ENCODE measurements around the gene SLC16A13. TPM values are rescaled to one million over a fixed set of nuclear protein-coding genes. Genes with fewer than 3 reads are reported as not detected.

Gene SLC16A13
- polyA plus RNA-seq, 3 donors = 0.89 to 2.4 (median 1.8) TPM

DNA sequence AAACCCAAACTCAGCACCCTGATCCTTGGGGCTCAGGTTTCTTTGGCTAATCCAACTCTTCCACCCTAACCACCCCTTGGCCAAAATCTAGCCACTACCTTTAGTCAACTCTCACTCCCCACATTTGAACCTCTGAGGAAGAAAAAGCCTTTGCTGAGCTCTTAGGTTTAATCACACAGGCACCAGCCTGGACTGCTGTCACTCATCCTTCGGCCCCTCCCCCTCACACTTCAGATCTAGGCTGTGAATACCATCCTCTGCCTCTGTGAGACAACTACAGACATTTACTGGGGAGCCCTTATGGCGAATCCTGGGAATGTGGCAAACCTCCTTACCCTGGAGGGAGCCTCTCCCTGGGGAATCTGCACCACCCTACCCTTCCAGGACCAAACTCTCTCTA, 28.7 kb upstream of the SLC16A13 start:
- 82 to 89% (median 84%) methylated on average over 2 of the region's 2 CpGs for WGBS, 3 donors
- no peak overlapping the region for H3K27ac ChIP-seq (ENCODE audit: low read depth, low read length)

DNA sequence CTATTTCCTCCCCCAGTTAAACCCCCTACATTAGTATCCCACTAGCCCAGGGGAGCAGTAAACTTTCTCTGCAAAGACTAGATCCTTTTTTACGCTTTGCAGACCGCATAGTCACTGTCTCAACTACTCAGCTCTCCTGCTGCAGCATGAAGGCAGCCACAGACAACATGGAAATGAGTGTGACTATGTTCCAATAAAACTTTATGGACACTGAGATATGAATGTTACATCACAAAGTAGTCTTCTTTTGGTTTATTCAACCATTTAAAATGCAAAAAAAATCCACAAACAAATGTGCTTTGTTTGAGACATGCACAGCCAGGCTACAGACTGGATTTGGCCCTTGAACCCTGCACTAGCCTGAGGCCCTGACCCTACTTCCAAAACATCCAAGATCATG, 25.3 kb upstream of the SLC16A13 start:
- H3K27ac ChIP-seq (ENCODE audit: low read depth, low read length) = no peak overlapping the region
- WGBS, 3 donors = 84 to 91% (median 87%) methylated on average over 2 of the region's 2 CpGs

DNA sequence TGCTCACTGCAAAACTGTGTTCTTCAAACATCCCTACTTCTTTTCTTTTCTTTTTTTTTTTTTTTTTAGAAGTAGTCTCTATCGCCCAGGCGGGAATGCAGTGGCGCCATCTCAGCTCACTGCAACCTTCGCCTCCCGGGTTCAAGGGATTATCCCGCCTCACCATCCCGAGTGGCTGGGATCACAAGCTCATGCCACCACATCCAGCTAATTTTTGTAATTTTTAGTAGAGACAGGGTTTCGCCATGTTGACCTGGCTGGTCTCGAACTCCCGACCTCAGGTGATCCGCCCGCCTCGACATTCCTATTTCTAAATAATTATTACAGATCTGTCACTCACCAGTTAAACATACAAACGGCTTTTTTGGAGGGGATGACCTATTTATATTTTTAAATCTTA, 24.4 kb upstream of the SLC16A13 start:
- WGBS, 3 donors = 32 to 48% (median 39%) methylated on average over 13 to 14 of the region's 14 CpGs
- no peak overlapping the region for H3K27ac ChIP-seq (ENCODE audit: low read depth, low read length)

GRCh38 chr17:7011942-7012254, 23.9 kb upstream of the SLC16A13 start:
- peak overlapping the region; percentile 99 for H3K27ac ChIP-seq (ENCODE audit: low read depth, low read length)
- WGBS, 3 donors = 0 to 1% (median 0%) methylated on average over 6 of the region's 6 CpGs

GRCh38 chr17:7014261-7014994, 21.4 kb upstream of the SLC16A13 start:
- WGBS, 3 donors = 0 to 1% (median 1%) methylated on average over 52 to 75 of the region's 75 CpGs
- H3K27ac ChIP-seq (ENCODE audit: low read depth, low read length) = peak overlapping the region; percentile 81

GRCh38 chr17:7014995-7015958, 20.5 kb upstream of the SLC16A13 start:
- H3K27ac ChIP-seq (ENCODE audit: low read depth, low read length) = peak overlapping the region; percentile 48
- 8 to 21% (median 8%) methylated on average over 50 to 56 of the region's 56 CpGs for WGBS, 3 donors

GRCh38 chr17:7016418-7016817, 19.4 kb upstream of the SLC16A13 start:
- WGBS, 3 donors = 87 to 91% (median 88%) methylated on average over 3 of the region's 3 CpGs
- H3K27ac ChIP-seq (ENCODE audit: low read depth, low read length) = no peak overlapping the region

DNA sequence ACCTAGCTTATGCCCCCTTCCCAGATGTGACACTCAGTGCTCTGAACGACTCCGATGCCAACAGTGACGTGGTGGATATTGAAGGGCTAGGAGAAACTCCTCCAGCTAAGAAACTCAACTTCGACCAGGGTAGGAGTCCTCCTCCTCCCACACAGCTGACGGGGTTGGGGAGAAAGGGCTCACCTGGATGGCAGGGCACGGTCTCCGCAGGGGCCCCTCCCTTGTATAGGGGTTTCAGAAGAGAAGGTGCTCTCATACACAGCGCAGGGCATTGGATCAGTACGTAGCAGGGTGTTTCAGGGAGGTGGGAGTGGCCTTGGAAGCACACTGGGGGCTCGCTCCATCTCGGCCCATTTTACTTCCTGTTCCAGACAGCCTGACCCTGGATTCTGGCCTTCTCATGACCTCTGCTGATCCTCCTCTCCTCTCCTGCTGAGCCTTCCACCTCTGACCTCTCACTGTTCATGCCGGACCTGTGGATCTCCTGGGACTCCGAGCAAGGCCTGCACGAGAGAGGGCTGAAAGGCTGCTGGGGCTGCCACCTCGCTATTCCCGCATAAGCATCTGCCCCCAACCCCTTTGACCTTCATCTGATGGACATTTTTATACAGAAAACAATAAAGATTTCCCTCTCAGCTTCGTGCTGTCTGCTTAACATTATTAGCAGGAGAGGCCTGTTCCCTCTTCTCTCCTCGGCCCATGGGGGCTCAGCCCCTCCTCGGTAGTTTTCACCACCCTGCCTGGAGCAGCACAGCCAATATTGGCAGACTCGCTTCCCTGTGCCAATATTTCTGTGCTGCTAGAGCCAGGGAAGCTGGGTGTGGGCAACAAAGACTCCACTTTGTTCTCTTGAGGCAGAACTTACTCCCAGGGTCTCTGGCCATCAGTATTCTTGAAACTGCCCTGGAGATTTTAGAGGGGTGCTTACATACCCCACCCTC, 18.7 kb upstream of the SLC16A13 start:
- 62 to 83% (median 79%) methylated on average over 20 of the region's 20 CpGs for WGBS, 3 donors

GRCh38 chr17:7017827-7018200, 18.0 kb upstream of the SLC16A13 start:
- peak overlapping the region; percentile 40 for H3K27ac ChIP-seq (ENCODE audit: low read depth, low read length)
- 34 to 80% (median 45%) methylated on average over 12 of the region's 12 CpGs for WGBS, 3 donors

More for the DNA sequence above, 18.7 kb upstream of the SLC16A13 start:
- H3K27ac ChIP-seq (ENCODE audit: low read depth, low read length) = no peak overlapping the region

GRCh38 chr17:7018331-7018964, 17.4 kb upstream of the SLC16A13 start:
- peak overlapping the region; percentile 40 for H3K27ac ChIP-seq (ENCODE audit: low read depth, low read length)
- 51 to 85% (median 69%) methylated on average over 8 to 10 of the region's 10 CpGs for WGBS, 3 donors

GRCh38 chr17:7019367-7019766, 16.4 kb upstream of the SLC16A13 start:
- WGBS, 3 donors = 36 to 52% (median 50%) methylated on average over 10 of the region's 10 CpGs
- H3K27ac ChIP-seq (ENCODE audit: low read depth, low read length) = no peak overlapping the region

DNA sequence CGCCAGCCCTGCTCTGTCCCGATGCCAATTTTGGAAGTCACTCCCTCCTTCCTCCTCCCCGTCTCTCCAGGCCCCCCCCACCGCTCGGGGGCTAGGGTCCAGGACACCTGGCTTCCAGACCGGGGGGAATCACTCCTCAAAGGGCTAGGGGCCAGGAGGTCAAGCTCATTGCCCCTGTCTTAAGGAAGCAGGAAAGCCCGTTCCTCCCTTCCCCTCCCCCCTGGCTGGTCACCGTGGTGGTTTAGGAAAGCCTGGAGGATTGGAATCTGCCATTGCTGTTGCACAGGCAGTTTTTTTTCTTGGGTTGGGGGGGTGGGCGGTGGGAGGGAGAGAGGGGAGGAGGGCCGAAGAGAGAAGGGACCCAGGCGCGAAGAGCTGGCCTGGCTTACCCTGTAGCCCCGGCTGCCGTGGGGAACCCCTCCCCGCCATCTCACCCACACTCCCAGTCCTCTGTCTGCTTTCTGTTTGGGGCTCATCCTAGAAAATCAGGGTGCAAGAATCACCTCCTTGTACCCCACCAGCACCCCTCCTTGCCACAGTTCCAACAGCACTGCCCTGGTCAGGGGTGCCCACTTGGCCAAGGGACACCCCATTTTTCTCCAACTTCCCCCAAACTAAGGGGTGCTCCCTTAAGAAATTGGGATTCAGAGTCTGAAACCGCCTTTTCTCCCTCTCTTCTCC, 15.8 kb upstream of the SLC16A13 start:
- H3K27ac ChIP-seq (ENCODE audit: low read depth, low read length) = no peak overlapping the region
- WGBS, 3 donors = 11 to 20% (median 13%) methylated on average over 12 to 16 of the region's 16 CpGs

- no peak overlapping the region for H3K27ac ChIP-seq (ENCODE audit: low read depth, low read length)
- 60 to 66% (median 62%) methylated on average over 11 of the region's 11 CpGs for WGBS, 3 donors
Measured at GRCh38 chr17:7020894-7021664, 14.7 kb upstream of the SLC16A13 start.

GRCh38 chr17:7021993-7022778, 13.6 kb upstream of the SLC16A13 start:
- WGBS, 3 donors = 1 to 7% (median 1%) methylated on average over 43 to 53 of the region's 53 CpGs
- H3K27ac ChIP-seq (ENCODE audit: low read depth, low read length) = no peak overlapping the region

- H3K27ac ChIP-seq (ENCODE audit: low read depth, low read length) = peak within 1 kb of the TSS; percentile 13
Measured at GRCh38 chr17:7022781-7023571, 12.8 kb upstream of the SLC16A13 start, which contains the start of gene BCL6B. BCL6B (plus strand) TSS chr17:7023050; CDS start chr17:7023672, 622 bp downstream.

More at GRCh38 chr17:7022781-7023571, 12.8 kb upstream of the SLC16A13 start, which contains the start of gene BCL6B:
- WGBS, 3 donors = 8 to 12% (median 12%) methylated on average over 47 of the region's 47 CpGs
